WTC11 (cell line): ENCODE data around the gene PTPN6. TPM values are rescaled to one million over a fixed set of nuclear protein-coding genes. Genes with fewer than 3 reads are reported as not detected.

Experiments
- ATAC-seq: fragments of 200-7000 bp; cut with Tn5 transposase; 2 replicates; pipeline ENCODE4 v1.10.0; 2021; ENCODE audit warnings: mild to moderate bottlenecking, moderate library complexity
- CTCF ChIA-PET: fragments of 300-600 bp; sonication (Branson Sonifier 250); formaldehyde crosslinking; loops from one replicate; lab custom pipeline; 2021; ENCODE audit warnings: antibody characterized with exemption; lab: Charles Lee
- POLR2A ChIA-PET: fragments of 350-600 bp; sonication (Branson Sonifier 250); formaldehyde crosslinking; loops from one replicate; lab custom pipeline; 2021; ENCODE audit warnings: antibody characterized with exemption; lab: Charles Lee
- DNase-seq: peaks from one replicate; pipeline ENCODE4 v3.0.0; 2021; ENCODE audit warnings: low spot score
- H3K27ac Mint-ChIP-seq: 2 replicates; pipeline ENCODE4 v1.8.0; 2021; ENCODE audit warnings: mixed read lengths
- H3K27me3 Mint-ChIP-seq: 2 replicates; pipeline ENCODE4 v1.8.0; 2021; ENCODE audit warnings: low read depth, mild to moderate bottlenecking, moderate library complexity, mixed read lengths
- H3K36me3 Mint-ChIP-seq: 2 replicates; pipeline ENCODE4 v1.8.0; 2021; ENCODE audit warnings: mixed read lengths
- H3K4me1 Mint-ChIP-seq: 2 replicates; pipeline ENCODE4 v1.8.0; 2022; ENCODE audit warnings: mixed read lengths
- H3K4me3 Mint-ChIP-seq: 2 replicates; pipeline ENCODE4 v1.8.0; 2021; ENCODE audit warnings: mild to moderate bottlenecking, moderate library complexity, mixed read lengths
- H3K9me3 Mint-ChIP-seq: 2 replicates; pipeline ENCODE4 v1.8.0; 2021; ENCODE audit warnings: mixed read lengths
- AR ChIP-seq: fragments of 250-450 bp; sonication (Bioruptor Pico); IDR thresholded peaks from 2 replicates; pipeline ENCODE4 v1.9.0; 2021; ENCODE audit warnings: mild to moderate bottlenecking
- ATF3 ChIP-seq: sonication (generic); formaldehyde crosslinking; conservative IDR thresholded peaks from 2 replicates; pipeline ENCODE4 v1.8.1; 2022; ENCODE audit warnings: mild to moderate bottlenecking, missing genetic modification reagents
- CREM ChIP-seq: sonication (generic); formaldehyde crosslinking; IDR thresholded peaks from 2 replicates; pipeline ENCODE4 v1.8.1; 2022; ENCODE audit warnings: mild to moderate bottlenecking, missing genetic modification reagents, moderate library complexity
- E2F5 ChIP-seq: sonication (generic); formaldehyde crosslinking; IDR thresholded peaks from 2 replicates; pipeline ENCODE4 v1.8.1; 2022; ENCODE audit warnings: mild to moderate bottlenecking, moderate library complexity, missing genetic modification reagents
- ELF4 ChIP-seq: sonication (generic); formaldehyde crosslinking; IDR thresholded peaks from 2 replicates; pipeline ENCODE4 v1.8.1; 2022; ENCODE audit warnings: low read depth, mild to moderate bottlenecking, moderate library complexity, missing genetic modification reagents
- GTF2I ChIP-seq: fragments of 250-450 bp; sonication (Bioruptor Pico); conservative IDR thresholded peaks from 2 replicates; pipeline ENCODE4 v1.4.0; 2021; ENCODE audit warnings: mild to moderate bottlenecking
- HMGA2 ChIP-seq: fragments of 250-450 bp; sonication (Bioruptor Pico); IDR thresholded peaks from 2 replicates; pipeline ENCODE4 v1.4.0; 2021; ENCODE audit warnings: mild to moderate bottlenecking, moderate library complexity
- JAZF1 ChIP-seq: fragments of 250-450 bp; sonication (Bioruptor Pico); IDR thresholded peaks from 2 replicates; pipeline ENCODE4 v1.9.0; 2021; ENCODE audit warnings: moderate library complexity, mild to moderate bottlenecking, inconsistent platforms
- MLX ChIP-seq: sonication (generic); formaldehyde crosslinking; IDR thresholded peaks from 2 replicates; pipeline ENCODE4 v1.8.1; 2023; ENCODE audit warnings: mild to moderate bottlenecking, missing genetic modification reagents, moderate library complexity
- NFATC4 ChIP-seq: fragments of 250-450 bp; sonication (Bioruptor Pico); IDR thresholded peaks from 2 replicates; pipeline ENCODE4 v1.9.0; 2021; ENCODE audit warnings: mild to moderate bottlenecking
- NR3C1 ChIP-seq: sonication (generic); formaldehyde crosslinking; conservative IDR thresholded peaks from 2 replicates; pipeline ENCODE4 v1.8.1; 2023; ENCODE audit warnings: low read depth, mild to moderate bottlenecking, missing genetic modification reagents
- OVOL2 ChIP-seq: fragments of 250-450 bp; sonication (Bioruptor Pico); IDR thresholded peaks from 2 replicates; pipeline ENCODE4 v1.9.0; 2021; ENCODE audit warnings: mild to moderate bottlenecking, borderline replicate concordance
- ZBTB21 ChIP-seq: sonication (generic); formaldehyde crosslinking; IDR thresholded peaks from 2 replicates; pipeline ENCODE4 v1.8.1; 2023; ENCODE audit warnings: mild to moderate bottlenecking, missing genetic modification reagents, borderline replicate concordance
- ZBTB43 ChIP-seq: sonication (generic); formaldehyde crosslinking; IDR thresholded peaks from 2 replicates; pipeline ENCODE4 v1.8.1; 2023; ENCODE audit warnings: mild to moderate bottlenecking, missing genetic modification reagents
- ZNF232 ChIP-seq: sonication (generic); formaldehyde crosslinking; IDR thresholded peaks from 2 replicates; pipeline ENCODE4 v1.8.0; 2022; ENCODE audit warnings: mild to moderate bottlenecking, missing genetic modification reagents
- ZNF423 ChIP-seq: fragments of 250-450 bp; sonication (Bioruptor Pico); IDR thresholded peaks from 2 replicates; pipeline ENCODE4 v2.1.2; 2022; ENCODE audit warnings: mild to moderate bottlenecking, moderate library complexity
- ZNF425 ChIP-seq: fragments of 250-450 bp; sonication (Bioruptor Pico); conservative IDR thresholded peaks from 2 replicates; pipeline ENCODE4 v1.9.0; 2021; ENCODE audit warnings: mild to moderate bottlenecking
- ZNF532 ChIP-seq: fragments of 250-450 bp; sonication (Bioruptor Pico); IDR thresholded peaks from 2 replicates; pipeline ENCODE4 v1.9.0; 2021; ENCODE audit warnings: mild to moderate bottlenecking, borderline replicate concordance
- total RNA-seq: library from RNA; stranded (reverse); gene quantifications from 3 replicates; pipeline ENCODE4 v1.2.3, GENCODE V29; 2021

Gene PTPN6
- total RNA-seq, 1 experiment from 2014 or later = 27.1 TPM

GRCh38 chr12:6945613-6946012 is 5.5 kb upstream of the PTPN6 start:
- peak; percentile 65; the same call in 1 of the 2 replicates for TF ChIP-seq ZBTB21 (CRISPR knock-in tag)
- TF ChIP-seq OVOL2 (CRISPR knock-in tag) = no peak
- TF ChIP-seq NFATC4 = no peak
- no peak for TF ChIP-seq ELF4 (CRISPR knock-in tag)
- TF ChIP-seq MLX (CRISPR knock-in tag) = no peak
- no peak for TF ChIP-seq ZNF425 (CRISPR knock-in tag)
- no peak for TF ChIP-seq ZNF532 (CRISPR knock-in tag)
- TF ChIP-seq HMGA2 = no peak
- TF ChIP-seq GTF2I (CRISPR knock-in tag) = no peak
- no peak for TF ChIP-seq ATF3 (CRISPR knock-in tag)
- TF ChIP-seq NR3C1 (CRISPR knock-in tag) = 0 out of 2 replicates have a peak, but pooled peaks have one; percentile 31
- no peak for TF ChIP-seq ZBTB43 (CRISPR knock-in tag)
- TF ChIP-seq, all 79 proteins: peak for 2
- H3K36me3 Mint-ChIP-seq = peaks cover 2% of the 10 kb centered on the region
- ChIA-PET CTCF (interaction anchor here (0.5 to 5.7 kb wide), 23 partner anchors 9 to 623 kb away, joined by 3 to 296 read pairs (median 5); partner anchors contain the start of genes C1RL, CDCA3, LPCAT3 and SPSB2), POLR2A (interaction anchor here (0.8 to 6.2 kb wide), 13 partner anchors 8 to 174 kb away, joined by 3 to 167 read pairs (median 7); partner anchors contain the start of genes C1RL, LPCAT3 and SPSB2)
- H3K4me3 Mint-ChIP-seq = peak overlapping the region; percentile 98
- H3K27ac Mint-ChIP-seq = peak overlapping the region; percentile 99
- no peaks in the 10 kb centered on the region for H3K27me3 Mint-ChIP-seq
- H3K9me3 Mint-ChIP-seq = no peaks in the 10 kb centered on the region
- peaks cover 33% of the 10 kb centered on the region for H3K4me1 Mint-ChIP-seq
- DNase-seq (no peak), ATAC-seq (no peak)

- H3K9me3 Mint-ChIP-seq = no peaks in the 10 kb centered on the region
- H3K27ac Mint-ChIP-seq = peak overlapping the region; percentile 99
- peak overlapping the region; percentile 98 for H3K4me3 Mint-ChIP-seq
- DNase-seq = peak; percentile 95
- ChIA-PET CTCF (interaction anchor here (0.5 to 5.7 kb wide), 24 partner anchors 9 to 624 kb away, joined by 3 to 296 read pairs (median 4); partner anchors contain the start of genes C1RL, CDCA3, LPCAT3 and SPSB2), POLR2A (interaction anchor here (0.6 to 6.2 kb wide), 16 partner anchors 9 to 181 kb away, joined by 3 to 167 read pairs (median 4); partner anchors contain the start of genes C1RL, LPCAT3, PTMS and SPSB2)
- peaks cover 37% of the 10 kb centered on the region for H3K4me1 Mint-ChIP-seq
- no peaks in the 10 kb centered on the region for H3K27me3 Mint-ChIP-seq
- peak; percentile 59 for ATAC-seq
- no peaks in the 10 kb centered on the region; the same call in 1 of the 2 replicates for H3K36me3 Mint-ChIP-seq
- TF ChIP-seq CREM (CRISPR knock-in tag) = 0 out of 2 replicates have a peak, but pooled peaks have one; percentile 53
- no peak for TF ChIP-seq JAZF1 (CRISPR knock-in tag)
- TF ChIP-seq ZNF232 = no peak
- no peak for TF ChIP-seq AR (CRISPR knock-in tag)
- peak; percentile 84; the same call in 1 of the 2 replicates for TF ChIP-seq E2F5
- peak; percentile 98 for TF ChIP-seq ZNF423 (CRISPR knock-in tag)
Measured at GRCh38 chr12:6946033-6946919, 4.9 kb upstream of the PTPN6 start.
